GM21723 (cell line): ENCODE measurements around the gene BET1.
"Not testable (repeated sequence)": the region's sequence is repeated elsewhere in the genome, so short reads cannot be mapped to it uniquely, and the experiment has no call there.

ENCODE experiments used
- ATAC-seq: cut with Tn5 transposase; IDR thresholded peaks from one replicate; pipeline ENCODE4 v1.9.1; 2021; ENCODE audit warnings: mild to moderate bottlenecking, moderate library complexity; ENCODE audit not compliant: unreplicated experiment

BET1 gene

DNA sequence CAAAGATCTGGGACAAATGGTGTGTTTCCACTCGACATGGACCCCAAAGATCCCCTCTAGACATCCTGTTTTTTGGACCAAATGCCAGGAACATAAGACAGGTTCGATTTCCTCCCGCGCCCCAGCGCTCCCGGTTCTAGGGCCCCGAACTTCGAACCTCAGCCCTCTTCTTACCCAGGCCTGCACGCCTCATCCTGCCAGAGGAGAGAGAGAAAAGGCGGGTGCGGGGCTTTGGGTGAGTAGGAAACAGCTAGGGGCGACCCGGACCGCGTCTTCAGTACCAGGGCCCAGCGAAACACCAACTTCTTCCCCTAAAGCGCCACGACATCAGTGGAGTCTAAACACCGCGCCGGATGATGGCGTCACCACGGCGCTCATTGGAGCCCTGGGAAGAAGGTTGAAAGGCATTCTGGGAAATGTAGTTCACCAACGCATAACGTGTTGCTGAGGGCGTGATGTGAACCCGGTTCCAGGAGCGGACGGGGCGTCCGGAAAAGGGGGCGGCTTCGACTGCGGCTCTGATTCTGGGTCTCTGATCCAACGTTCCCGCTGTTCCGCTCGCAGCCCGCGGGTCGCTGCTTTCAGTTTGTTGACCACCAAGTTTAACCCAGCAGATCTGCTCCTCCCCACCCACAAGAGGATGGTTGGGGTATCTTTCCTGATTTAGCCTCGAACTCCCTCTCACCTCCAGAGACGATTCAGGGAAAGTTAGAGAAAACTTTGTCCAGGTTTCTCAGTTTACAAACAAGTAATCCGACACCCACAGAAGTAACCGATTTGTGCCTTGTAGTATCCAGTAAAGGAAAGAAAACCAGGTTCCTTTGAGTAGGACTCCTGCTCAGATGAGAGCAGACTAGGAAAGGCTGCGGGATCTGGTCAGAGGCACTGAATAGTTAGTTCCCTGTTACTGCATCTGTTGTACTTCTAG is at the start of gene BET1:
Gene BET1 (minus strand): TSS at position 332 of the 928 bp plus-strand sequence. CDS start 139 bp downstream, at position 193.
- ATAC-seq = peak; percentile 95

- no peak for ATAC-seq
These were observed 49.4 kb upstream of the BET1 start for GRCh38 chr7:94053532-94053931.

- ATAC-seq = peak; percentile 46
These were observed 48.4 kb upstream of the BET1 start for GRCh38 chr7:94052398-94053180.

GRCh38 chr7:94050046-94050445 is 45.9 kb upstream of the BET1 start:
- ATAC-seq = peak; percentile 80

DNA sequence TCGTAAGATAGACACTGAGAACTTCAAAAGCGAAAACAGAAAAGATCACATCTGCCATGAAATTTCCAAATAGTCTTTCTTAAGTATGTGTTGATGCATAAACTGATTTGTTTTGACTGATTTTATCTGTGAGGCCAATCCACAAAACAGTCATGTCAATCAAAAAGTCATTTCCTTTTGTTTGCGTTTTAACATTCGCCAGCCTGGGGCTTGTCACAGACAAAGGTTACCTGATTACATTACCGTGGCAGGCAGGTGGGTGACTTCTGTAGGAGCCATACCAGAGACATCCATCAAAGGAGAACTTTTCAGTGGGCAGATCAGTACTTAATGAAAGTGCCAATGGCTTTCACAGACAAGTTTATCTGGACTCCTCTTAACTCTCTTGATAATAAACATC is 45.5 kb upstream of the BET1 start:
- ATAC-seq = peak; percentile 27

GRCh38 chr7:94048755-94049154 is 44.6 kb upstream of the BET1 start:
- no peak for ATAC-seq

GRCh38 chr7:94047956-94048355 is 43.8 kb upstream of the BET1 start:
- ATAC-seq = no peak

DNA sequence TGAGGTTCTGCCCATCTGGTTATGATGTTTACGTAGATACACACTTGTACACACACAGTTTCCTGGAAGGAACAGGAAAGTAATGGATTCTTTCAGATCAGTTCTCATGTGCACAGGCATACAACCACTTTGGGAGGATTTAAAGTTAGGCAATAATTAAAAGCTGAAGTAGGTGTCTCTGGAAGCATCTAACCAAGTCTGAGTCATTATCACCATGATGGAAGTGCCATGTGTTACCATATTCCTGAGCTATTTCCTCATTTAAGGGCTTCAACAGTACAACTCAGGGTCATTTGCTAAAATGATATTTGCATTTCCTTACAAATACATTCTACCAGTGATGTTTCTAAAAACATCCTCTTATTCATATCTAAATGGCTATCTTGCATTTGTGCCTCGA is 41.4 kb upstream of the BET1 start:
- ATAC-seq = no peak

GRCh38 chr7:94044806-94045205 is 40.7 kb upstream of the BET1 start:
- no peak for ATAC-seq

DNA sequence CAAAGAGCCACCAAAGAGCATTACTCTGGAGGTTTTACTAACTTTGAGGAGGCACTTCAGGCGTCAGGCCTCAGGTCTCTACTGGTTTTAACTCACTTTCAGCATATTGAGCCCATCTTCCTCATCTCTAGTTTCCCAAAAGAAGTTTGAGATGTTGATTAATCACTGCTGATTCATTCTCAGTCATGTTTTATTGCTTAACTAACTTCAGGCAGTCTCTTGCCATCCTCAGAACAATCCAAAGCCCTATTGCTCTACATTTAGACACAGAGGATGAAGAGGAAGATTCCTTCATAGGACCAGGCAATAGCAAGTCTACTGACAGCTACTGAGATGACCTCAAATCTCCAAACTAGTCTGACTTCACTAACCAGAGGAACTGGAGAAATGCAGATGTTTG is 39.1 kb upstream of the BET1 start:
- no peak for ATAC-seq

DNA sequence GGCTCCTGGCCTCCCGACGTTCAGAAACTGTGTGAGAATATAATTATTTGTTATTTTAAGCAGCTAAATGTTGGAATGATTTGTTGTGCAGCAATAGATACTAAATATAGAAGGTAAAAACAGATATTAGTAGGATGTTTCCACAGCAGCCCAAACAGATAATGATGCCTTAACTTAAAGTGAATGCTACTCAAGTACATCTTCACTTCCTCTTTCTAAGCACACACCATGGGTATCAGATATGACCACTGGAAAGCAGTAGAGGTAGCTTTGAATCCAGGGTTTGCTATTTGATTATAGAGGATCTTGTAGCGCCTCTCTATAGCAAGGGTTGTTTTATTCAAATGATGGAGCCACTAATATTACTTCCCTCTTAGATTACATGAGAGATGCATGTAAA is 38.2 kb upstream of the BET1 start:
- peak; percentile 93 for ATAC-seq

DNA sequence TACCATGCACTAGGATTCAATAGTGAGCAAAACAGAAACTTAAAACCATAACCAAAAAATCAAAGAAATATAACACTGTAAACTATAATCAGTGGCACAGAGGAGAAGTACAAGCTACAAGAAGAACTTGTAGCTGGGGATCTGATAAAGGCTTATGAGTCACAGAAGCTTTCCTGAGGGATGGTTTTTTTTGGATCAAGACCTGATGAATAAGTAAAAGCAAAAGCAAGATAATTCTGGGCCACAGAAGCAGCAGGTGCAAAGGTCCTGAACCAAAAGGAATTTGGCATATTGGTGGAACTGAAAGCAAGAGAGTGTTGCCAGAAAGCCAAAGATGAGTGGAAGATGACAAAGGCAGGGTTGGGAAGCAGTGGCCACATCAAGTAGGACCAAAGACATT is 37.4 kb upstream of the BET1 start:
- no peak for ATAC-seq

GRCh38 chr7:94040254-94040653 is 36.1 kb upstream of the BET1 start:
- no peak for ATAC-seq

- no peak for ATAC-seq
These were observed 35.3 kb upstream of the BET1 start for GRCh38 chr7:94039368-94040035.

DNA sequence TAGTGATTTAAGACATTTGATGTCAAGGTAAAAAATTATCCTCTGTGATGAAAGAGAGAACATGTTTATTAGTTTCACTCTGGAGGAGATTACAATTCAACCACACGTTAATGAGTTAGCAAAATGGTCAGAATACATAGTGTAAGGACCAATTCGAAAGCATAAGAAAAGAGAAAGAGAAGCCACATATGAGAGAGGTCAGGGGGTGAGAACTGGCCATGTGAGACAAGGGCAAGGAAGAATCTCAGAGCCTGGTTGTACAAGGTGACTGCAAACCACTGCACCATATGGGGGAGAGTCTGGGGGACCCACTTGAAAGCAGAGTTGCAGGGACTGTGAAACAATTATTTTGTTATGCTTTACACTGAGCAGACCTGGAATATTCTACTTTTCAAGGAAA is 27.7 kb upstream of the BET1 start:
- no peak for ATAC-seq

GRCh38 chr7:94030634-94031033 is 26.5 kb upstream of the BET1 start:
- ATAC-seq = no peak

DNA sequence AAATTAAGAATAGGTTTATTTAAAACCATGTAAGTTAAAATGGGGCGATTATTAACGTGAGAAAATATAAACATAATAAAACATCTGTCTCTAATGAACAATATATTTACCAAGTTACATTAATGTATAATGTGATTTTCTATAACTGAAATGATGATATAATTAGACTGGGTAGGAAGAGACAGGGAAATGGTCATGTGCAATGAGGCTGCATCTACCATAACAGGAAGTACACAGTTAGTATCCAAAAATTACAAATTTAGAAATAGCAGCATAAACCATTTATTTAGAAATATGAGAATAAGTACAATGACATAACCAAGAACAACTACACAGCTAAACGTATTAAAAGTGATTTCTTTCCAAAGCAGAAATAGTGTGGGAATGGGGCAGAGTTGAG is 25.8 kb upstream of the BET1 start:
- no peak for ATAC-seq

DNA sequence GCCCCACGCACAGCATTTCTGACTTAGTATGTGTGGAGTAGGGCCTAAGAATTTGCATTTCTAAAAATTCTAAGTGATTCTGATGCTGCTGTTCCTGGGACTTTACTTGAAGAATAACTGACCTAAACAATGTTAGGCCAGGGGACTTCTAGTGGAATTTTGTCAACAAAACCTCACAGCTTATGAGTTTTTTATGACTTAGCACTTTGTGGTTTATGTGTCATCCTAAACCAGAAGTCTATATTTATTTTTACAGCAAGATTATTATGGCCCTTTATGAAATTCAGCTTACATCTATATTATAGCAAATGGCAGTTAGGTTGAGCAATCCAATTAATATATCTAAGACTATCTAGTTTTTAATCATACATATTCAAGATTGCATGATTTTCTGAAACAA is 24.6 kb upstream of the BET1 start:
- ATAC-seq = no peak

DNA sequence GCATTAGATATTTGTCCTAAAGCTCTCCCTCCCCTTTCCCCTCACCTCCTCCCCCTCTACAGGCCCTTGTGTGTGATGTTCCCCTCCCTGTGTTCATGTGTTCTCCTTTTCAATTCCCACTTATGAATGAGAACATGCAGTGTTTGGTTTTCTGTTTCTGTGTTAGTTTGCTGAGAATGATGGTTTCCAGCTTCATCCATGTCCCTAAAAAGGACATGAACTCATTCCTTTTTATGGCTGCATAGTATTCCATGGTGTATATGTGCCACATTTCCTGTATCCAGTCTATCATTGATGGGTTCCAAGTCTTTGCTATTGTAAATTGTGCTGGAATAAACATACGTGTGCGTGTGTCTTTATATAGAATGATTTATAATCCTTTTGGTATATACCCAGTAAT is 22.5 kb upstream of the BET1 start:
- not testable (repeated sequence) for ATAC-seq

DNA sequence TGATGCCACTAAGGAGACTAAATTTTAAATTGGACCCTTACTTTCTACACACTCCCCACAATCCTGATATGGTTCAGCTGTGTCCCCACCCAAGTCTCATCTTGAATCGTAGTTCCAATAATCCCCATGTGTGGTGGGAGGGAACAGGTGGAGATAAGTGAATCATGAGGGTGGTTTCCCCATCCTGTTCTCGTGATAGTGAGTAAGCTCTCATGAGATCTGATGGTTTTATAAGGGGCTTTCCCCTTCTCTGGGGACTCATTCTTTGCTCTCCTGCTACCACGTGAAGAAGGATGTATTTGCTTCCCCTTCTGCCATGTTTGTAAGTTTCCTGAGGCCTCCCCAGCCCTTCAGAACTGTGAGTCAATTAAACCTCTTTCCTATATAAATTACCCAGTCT is 18.4 kb upstream of the BET1 start:
- ATAC-seq = no peak

- ATAC-seq = no peak
These were observed 12.6 kb upstream of the BET1 start for GRCh38 chr7:94016786-94017185.
